CD4-positive, alpha-beta T cell (primary cell): ENCODE measurements around the gene SH3D19. TPM values are rescaled to one million over a fixed set of nuclear protein-coding genes. Genes with fewer than 3 reads are reported as not detected.
"Not testable (repeated sequence)": the region's sequence is repeated elsewhere in the genome, so short reads cannot be mapped to it uniquely, and the experiment has no call there.

Experiments used
- ATAC-seq: fragments of 200-7000 bp; cut with Tn5 transposase; one replicate; pipeline ENCODE4 v1.10.0; 2022; ENCODE audit warnings: mild to moderate bottlenecking; ENCODE audit not compliant: poor library complexity
- CTCF ChIA-PET: fragments of 350-600 bp; sonication (Branson Sonifier 250); formaldehyde crosslinking; loops from one replicate; lab custom pipeline; 2021; ENCODE audit warnings: antibody characterized with exemption, inconsistent platforms; lab: Charles Lee
- POLR2A ChIA-PET: fragments of 350-600 bp; sonication (Branson Sonifier 250); formaldehyde crosslinking; loops from one replicate; lab custom pipeline; 2021; ENCODE audit warnings: antibody characterized with exemption, inconsistent platforms; lab: Charles Lee
- DNase-seq, 14 experiments: peaks; one replicate each; pipeline ENCODE4 v3.0.0-alpha.2; 2013 to 2020; ENCODE audit warnings: mixed read lengths in 2 of 14
- H3K27ac ChIP-seq, 2 donors: one replicate each; pipeline versions ENCODE4 v1.5.1 to v1.7.0; 2013; ENCODE audit warnings: low read length in 2 of 2, low read depth in 1 of 2, mild to moderate bottlenecking in 1 of 2
- H3K27me3 ChIP-seq, 2 experiments: 1 replicate in 1 of 2; 2 replicates in 1 of 2; pipeline versions ENCODE4 v1.6.1 to v1.7.0; 2013; ENCODE audit warnings: low read length in 2 of 2, control low read depth in 1 of 2, mild to moderate bottlenecking in 1 of 2, moderate library complexity in 1 of 2; ENCODE audit not compliant: insufficient read depth in 2 of 2, control insufficient read depth in 1 of 2
- H3K36me3 ChIP-seq: one replicate; pipeline ENCODE4 v1.6.1; 2013; ENCODE audit warnings: low read length, control low read depth; ENCODE audit not compliant: insufficient read depth
- H3K4me1 ChIP-seq: one replicate; pipeline ENCODE4 v1.6.1; 2013; ENCODE audit warnings: low read length, control low read depth; ENCODE audit not compliant: insufficient read depth
- H3K4me3 ChIP-seq: one replicate; pipeline ENCODE4 v1.5.1; 2013; ENCODE audit warnings: mild to moderate bottlenecking, low read length, moderate library complexity
- H3K9me3 ChIP-seq, 2 experiments: 1 replicate in 1 of 2; 2 replicates in 1 of 2; pipeline versions ENCODE4 v1.6.1 to v1.7.0; 2013; ENCODE audit warnings: low read length in 2 of 2, mild to moderate bottlenecking in 2 of 2, control low read depth in 1 of 2, moderate library complexity in 1 of 2; ENCODE audit not compliant: control insufficient read depth in 1 of 2, insufficient read depth in 1 of 2
- H3K27ac Mint-ChIP-seq: one replicate; pipeline ENCODE4 v1.8.0; 2020; ENCODE audit warnings: mixed read lengths
- H3K27me3 Mint-ChIP-seq: one replicate; pipeline ENCODE4 v1.8.0; 2021; ENCODE audit warnings: mixed read lengths
- H3K36me3 Mint-ChIP-seq: one replicate; pipeline ENCODE4 v1.8.0; 2021; ENCODE audit warnings: low read depth, mixed read lengths
- H3K4me1 Mint-ChIP-seq: one replicate; pipeline ENCODE4 v1.8.0; 2021; ENCODE audit warnings: low read depth, mixed read lengths
- H3K4me3 Mint-ChIP-seq: one replicate; pipeline ENCODE4 v1.8.0; 2020; ENCODE audit warnings: mild to moderate bottlenecking, mixed read lengths
- H3K9me3 Mint-ChIP-seq: one replicate; pipeline ENCODE4 v1.8.0; 2020; ENCODE audit warnings: mixed read lengths
- CTCF ChIP-seq: fragments of 200-600 bp; IDR thresholded peaks from one replicate; pipeline ENCODE4 v1.8.0; 2022; ENCODE audit warnings: antibody characterized with exemption, mild to moderate bottlenecking
- intact Hi-C, 2 experiments: fragments of 100-400 bp; cut with DNase I in 1 of 2; cut with micrococcal nuclease in 1 of 2; formaldehyde crosslinking; loops; one replicate each; pipeline versions ENCODE4 v1.15.1 to v1.9.0; 2023 to 2025; cut with DNase I, micrococcal nuclease
- total RNA-seq, 174 experiments: library from RNA in 2 of 174; stranded (reverse) in 2 of 174; gene quantifications; one replicate each; pipeline ENCODE4 v1.2.3 and lab custom pipeline; 2021 to 2026

SH3D19 gene
- total RNA-seq, 2 experiments from 2014 or later, result 0.27 TPM; not detected in 1

- TF ChIP-seq CTCF, result no peak
- intact Hi-C loops, result no loop called here
- Mint-ChIP-seq H3K4me3 (no peak overlapping the region), H3K27ac (no peak overlapping the region), H3K4me1 (no peaks in the 10 kb centered on the region), H3K36me3 (no peaks in the 10 kb centered on the region), H3K9me3 (no peaks in the 10 kb centered on the region), H3K27me3 (no peaks in the 10 kb centered on the region)
- no peaks in the 10 kb centered on the region for H3K4me1 ChIP-seq
- ATAC-seq, result no peak
- H3K9me3 ChIP-seq, result no peaks in the 10 kb centered on the region
- H3K4me3 ChIP-seq, result no peak overlapping the region
- H3K36me3 ChIP-seq, result no peaks in the 10 kb centered on the region
- POLR2A ChIA-PET, result no interaction called here
- H3K27me3 ChIP-seq, result no peaks in the 10 kb centered on the region
- no peak for DNase-seq
- CTCF ChIA-PET, result no interaction called here
- no peak overlapping the region for H3K27ac ChIP-seq
Observed at GRCh38 chr4:151139814-151140213, 185.6 kb downstream of the SH3D19 start.

DNA sequence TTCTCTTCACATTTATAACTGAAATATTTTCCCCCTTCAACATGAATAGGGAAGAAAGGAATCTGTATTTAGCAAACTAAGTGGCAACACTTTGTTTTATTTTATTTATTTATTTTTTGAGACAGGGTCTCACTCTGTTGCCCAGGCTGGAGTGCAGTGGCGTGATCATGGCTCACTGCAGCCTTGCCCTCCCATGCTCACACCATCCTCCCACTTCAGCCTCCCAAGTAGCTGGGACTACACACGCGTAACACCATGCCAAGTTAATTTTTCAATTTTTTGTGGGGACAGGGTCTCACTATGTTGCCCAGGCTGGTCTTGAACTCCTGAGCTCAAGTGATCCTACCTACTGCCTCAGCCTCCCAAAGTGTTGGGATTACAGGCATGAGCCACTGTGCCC, 189.4 kb downstream of the SH3D19 start:
- ATAC-seq, H3K4me1 ChIP-seq, H3K36me3 Mint-ChIP-seq, H3K27me3 ChIP-seq, H3K27ac ChIP-seq, H3K4me3 Mint-ChIP-seq, POLR2A ChIA-PET, DNase-seq, H3K4me1 Mint-ChIP-seq, H3K9me3 ChIP-seq, intact Hi-C loops, H3K4me3 ChIP-seq, H3K27me3 Mint-ChIP-seq, H3K9me3 Mint-ChIP-seq, H3K27ac Mint-ChIP-seq, CTCF ChIA-PET, H3K36me3 ChIP-seq: not testable (repeated sequence)

GRCh38 chr4:151133311-151133710, 192.1 kb downstream of the SH3D19 start:
- H3K4me1 Mint-ChIP-seq, result no peaks in the 10 kb centered on the region
- Histone ChIP-seq H3K27ac (no peak overlapping the region), H3K27me3 (no peaks in the 10 kb centered on the region), H3K4me1 (no peaks in the 10 kb centered on the region), H3K4me3 (no peak overlapping the region), H3K9me3 (no peaks in the 10 kb centered on the region), H3K36me3 (no peaks in the 10 kb centered on the region)
- H3K36me3 Mint-ChIP-seq, result no peaks in the 10 kb centered on the region
- H3K27ac Mint-ChIP-seq, result no peak overlapping the region
- no peak overlapping the region for H3K4me3 Mint-ChIP-seq
- H3K9me3 Mint-ChIP-seq, result no peaks in the 10 kb centered on the region
- intact Hi-C loops, result no loop called here
- CTCF ChIA-PET, result interaction anchor here (0.6 kb wide), 1 partner anchor 10 kb away, joined by 3 read pairs; no protein-coding TSS in a partner anchor
- no peak for TF ChIP-seq CTCF
- DNase-seq, result no peak
- no peak for ATAC-seq
- POLR2A ChIA-PET, result no interaction called here
- no peaks in the 10 kb centered on the region for H3K27me3 Mint-ChIP-seq

DNA sequence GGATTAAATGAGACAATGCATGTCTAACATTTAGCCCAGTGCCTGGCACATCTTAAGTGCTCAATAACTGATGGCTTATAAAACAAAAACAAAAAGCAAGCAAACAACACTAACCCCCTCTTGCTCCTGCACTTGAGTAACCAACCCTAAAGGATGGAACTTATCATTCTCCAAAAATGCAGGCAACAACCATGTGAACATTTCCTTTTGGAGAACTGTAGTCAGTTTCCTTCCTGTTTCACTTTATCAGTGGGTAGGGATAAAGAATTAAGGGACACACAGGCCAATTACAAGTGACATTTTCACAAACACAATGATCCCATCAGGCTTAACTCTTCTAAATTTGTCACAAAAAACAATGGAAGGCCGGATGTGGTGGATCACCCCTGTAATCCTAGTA, 195.6 kb downstream of the SH3D19 start:
- H3K4me3 ChIP-seq, result no peak overlapping the region
- H3K36me3 Mint-ChIP-seq, result no peaks in the 10 kb centered on the region
- DNase-seq, result no peak
- POLR2A ChIA-PET, result no interaction called here
- no peak overlapping the region for H3K4me3 Mint-ChIP-seq
- intact Hi-C loops, result no loop called here
- no peak overlapping the region for H3K27ac Mint-ChIP-seq
- H3K27me3 ChIP-seq, result no peaks in the 10 kb centered on the region
- no peaks in the 10 kb centered on the region for H3K4me1 ChIP-seq
- CTCF ChIA-PET, result no interaction called here
- H3K36me3 ChIP-seq, result no peaks in the 10 kb centered on the region
- no peak for ATAC-seq
- H3K27ac ChIP-seq, result no peak overlapping the region
- no peaks in the 10 kb centered on the region for H3K4me1 Mint-ChIP-seq
- H3K27me3 Mint-ChIP-seq, result no peaks in the 10 kb centered on the region
- TF ChIP-seq CTCF, result no peak
- no peaks in the 10 kb centered on the region for H3K9me3 Mint-ChIP-seq
- H3K9me3 ChIP-seq, result no peaks in the 10 kb centered on the region
